IPS-NIHi7 (cell line): ENCODE data around the gene SYCP2L.
"Not testable (repeated sequence)": the region's sequence is repeated elsewhere in the genome, so short reads cannot be mapped to it uniquely, and the experiment has no call there.

Source experiments
- DNase-seq: peaks from one replicate; pipeline ENCODE4 v3.0.0; 2012; ENCODE audit warnings: mixed read lengths; ENCODE audit errors: extremely low spot score

SYCP2L gene

GRCh38 chr6:10957414-10957886, 70.6 kb downstream of the SYCP2L start:
- DNase-seq: no peak

DNA sequence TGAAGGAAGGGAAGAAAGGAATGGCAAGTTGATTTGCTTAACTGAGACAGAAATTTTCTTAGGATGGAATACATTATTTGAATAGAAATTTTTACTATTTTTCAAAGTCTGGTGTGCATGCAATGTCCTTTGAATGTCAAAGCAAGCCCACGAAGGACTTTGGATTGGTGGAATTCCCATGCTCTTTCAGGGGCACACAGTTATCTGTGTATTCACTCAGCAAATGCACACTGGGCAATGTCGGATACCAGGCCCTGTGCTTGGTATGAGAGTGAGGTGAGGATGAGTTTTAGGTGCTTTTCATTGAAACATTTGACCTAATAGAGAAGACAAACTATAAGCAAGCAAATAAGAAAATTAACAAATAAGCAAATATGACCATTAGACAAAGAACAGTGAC, 73.3 kb downstream of the SYCP2L start:
- no peak for DNase-seq

DNA sequence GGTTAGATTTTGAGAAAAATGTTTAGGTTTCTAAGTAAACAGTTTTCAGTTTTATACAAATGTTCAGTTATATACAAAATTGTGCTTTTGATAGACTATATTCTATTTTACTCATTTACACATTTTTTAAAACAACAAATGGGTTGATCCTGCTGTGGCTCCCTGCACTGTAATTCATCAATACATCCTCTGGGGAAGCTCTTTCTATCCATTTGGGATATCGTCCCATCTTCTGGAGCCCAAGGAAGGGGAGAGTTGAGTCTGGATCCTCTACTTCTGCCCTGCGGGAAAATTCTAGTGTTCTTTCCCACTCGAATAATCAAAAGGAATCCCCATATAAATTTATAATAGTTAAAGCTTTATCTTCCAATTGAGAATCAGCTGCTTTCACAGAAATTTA, 75.0 kb downstream of the SYCP2L start:
- no peak for DNase-seq

DNA sequence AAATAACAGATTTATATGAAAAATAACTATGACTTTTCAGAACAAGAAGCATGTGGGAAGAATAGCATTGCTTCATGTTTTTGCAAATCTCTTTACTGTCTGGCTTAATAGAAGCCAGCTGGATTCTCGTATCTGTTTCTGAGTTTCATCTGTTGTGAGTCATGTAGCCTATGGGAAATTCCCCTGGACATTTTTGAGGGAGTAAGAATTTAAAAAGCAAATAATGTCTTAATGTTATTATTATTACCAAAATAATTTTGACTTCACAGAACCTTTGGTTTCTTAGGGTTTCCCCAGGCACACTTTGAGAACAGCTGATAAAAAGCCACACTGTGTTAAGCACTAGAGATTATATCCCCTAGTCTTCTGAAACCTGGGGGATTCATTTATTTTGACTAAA, 75.8 kb downstream of the SYCP2L start:
- DNase-seq: no peak

DNA sequence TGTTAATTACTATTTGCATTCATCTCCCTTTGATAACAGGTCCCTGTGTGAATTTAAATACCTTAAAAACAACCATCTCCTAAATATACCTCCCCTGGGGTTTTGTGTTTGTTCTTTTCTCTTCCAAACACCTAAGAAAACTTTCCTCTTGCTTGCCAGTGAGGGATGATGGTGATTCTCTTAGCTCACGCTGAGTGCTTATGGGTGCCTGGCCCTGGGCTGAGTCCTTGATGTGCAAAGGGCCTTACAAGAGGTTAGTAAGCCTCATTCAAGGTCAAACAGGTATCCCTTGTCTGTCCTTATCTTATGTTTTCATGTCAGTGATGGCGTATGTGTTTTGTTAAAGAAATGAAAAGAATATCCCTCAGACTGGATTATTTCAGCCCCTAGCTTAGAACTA, 76.3 kb downstream of the SYCP2L start:
- no peak for DNase-seq

GRCh38 chr6:10964684-10965083, 77.8 kb downstream of the SYCP2L start:
- DNase-seq: no peak

GRCh38 chr6:10968776-10969175, 81.9 kb downstream of the SYCP2L start:
- DNase-seq: no peak

GRCh38 chr6:10970731-10971130, 83.9 kb downstream of the SYCP2L start:
- DNase-seq: no peak

- no peak for DNase-seq
Observed at GRCh38 chr6:10972196-10972595, 85.3 kb downstream of the SYCP2L start.

DNA sequence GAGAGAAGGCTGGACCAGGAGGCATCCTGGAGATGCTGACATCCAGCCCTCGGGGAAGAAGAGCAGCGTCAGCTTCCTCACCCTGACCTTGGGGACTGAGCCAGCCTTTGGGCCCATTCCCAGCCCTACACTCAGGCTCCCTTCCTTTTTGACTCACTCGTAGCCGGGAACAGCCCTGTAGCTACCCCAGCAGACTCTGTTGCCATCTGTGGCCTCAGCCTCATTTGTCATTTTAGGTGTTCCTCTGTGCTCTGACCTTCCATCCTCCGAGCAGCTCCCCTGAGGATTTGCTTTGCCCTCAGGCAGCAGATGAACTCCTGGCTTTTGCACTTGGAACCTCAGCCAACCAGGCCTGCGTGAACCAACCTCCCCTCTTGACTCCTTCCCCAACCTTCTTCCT, 89.7 kb downstream of the SYCP2L start:
- DNase-seq: no peak

DNA sequence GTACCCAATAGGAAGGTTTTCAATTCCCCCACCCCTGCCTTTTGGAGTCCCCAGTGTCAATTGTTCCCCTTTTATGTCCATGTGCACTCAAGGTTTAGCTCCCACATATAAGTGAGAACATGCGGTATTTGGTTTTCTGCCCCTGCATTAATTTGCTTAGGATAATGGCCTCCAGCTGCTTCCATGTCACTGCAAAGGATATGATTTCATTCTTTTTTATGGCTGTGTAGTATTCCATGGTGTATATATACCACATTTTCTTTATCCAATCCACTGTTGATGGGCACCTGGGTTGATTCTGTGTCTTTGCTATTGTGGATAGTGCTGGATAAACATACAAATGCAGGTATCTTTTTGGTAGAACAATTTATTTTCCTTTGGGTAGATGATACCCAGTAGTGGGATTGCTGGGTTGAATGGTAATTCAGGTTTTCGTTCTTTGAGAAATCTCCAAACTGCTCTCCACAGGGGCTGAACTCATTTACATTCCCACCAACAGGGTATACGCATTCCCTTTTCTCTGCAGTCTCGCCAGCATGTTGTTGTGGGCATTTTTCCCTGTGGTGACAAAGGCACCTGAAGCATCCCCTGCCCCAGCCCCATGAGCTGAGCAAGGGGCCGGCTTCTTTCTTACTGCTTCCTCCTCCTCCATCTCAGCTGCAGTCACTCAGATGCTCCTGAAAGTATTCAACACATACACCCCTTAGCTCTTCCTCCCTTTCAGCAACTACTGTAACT, 90.5 kb downstream of the SYCP2L start:
- no peak for DNase-seq

DNA sequence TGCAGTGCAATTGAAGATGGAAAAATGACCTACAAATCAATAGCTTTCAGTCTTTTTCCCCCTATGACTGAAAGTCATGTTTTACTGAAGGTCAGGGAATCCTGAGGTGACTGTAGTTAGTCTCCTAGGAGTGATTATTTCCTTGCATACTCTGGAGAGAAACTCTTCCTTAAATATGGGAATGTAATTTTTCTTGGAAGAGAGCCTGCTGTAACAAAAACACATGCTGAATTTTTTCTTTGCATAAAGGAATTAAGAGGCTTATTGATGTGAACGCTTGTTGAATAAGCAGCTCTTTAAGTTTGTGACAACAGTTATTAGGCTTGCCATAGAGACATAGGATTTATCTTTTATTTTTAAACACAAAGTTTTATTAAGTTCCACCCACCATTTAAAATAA, 92.8 kb downstream of the SYCP2L start:
- no peak for DNase-seq

DNA sequence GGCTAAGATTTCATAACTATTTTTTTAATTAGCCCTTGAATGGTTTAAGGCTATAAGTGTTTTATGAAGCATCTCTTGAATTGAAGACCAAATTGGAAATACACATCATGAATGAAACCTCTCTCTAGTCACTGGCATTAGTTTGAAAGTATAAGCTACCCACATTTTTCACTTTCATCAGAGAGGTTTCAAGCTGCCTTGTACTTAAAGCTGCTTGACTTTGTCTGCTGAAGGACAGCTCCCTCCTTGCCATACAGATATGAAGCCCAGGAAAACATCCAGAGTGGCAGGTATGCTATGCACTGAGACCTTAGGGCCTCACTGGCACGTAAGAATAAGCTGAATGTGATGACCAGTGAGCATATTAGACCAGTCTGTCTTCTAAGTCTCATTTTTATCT, 94.6 kb downstream of the SYCP2L start:
- DNase-seq: no peak

DNA sequence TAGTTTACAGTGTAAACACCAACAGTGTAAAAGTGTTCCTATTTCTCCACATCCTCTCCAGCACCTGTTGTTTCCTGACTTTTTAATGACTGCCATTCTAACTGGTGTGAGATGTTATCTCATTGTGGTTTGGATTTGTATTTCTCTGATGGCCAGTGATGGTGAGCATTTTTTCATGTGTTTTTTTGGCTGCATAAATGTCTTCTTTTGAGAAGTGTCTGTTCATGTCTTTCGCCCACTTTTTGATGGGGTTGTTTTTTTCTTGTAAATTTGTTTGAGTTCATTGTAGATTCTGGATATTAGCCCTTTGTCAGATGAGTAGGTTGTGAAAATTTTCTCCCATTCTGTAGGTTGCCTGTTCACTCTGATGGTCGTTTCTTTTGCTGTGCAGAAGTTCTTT, 98.1 kb downstream of the SYCP2L start:
- not testable (repeated sequence) for DNase-seq

- no peak for DNase-seq
Observed at GRCh38 chr6:10989587-10989986, 102.7 kb downstream of the SYCP2L start.

DNA sequence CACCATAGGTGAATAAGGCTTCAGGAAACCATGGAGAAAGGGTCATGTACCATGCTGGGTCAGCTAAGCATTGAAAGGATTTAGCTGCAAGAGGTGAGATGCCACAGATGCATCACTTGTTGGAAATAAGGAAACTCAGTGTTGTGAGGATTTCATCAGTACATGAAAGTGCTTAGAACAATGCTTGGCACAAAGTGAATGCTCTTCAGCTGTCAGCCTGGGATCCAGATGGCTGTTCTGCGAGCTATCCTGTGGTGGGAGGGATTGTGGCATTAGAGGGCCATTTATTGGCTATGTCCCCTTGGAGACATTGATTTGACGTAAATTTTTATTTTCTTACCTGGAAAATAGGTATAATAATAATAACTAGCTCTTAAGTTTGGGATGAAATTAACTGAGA, 104.3 kb downstream of the SYCP2L start:
- DNase-seq: no peak

DNA sequence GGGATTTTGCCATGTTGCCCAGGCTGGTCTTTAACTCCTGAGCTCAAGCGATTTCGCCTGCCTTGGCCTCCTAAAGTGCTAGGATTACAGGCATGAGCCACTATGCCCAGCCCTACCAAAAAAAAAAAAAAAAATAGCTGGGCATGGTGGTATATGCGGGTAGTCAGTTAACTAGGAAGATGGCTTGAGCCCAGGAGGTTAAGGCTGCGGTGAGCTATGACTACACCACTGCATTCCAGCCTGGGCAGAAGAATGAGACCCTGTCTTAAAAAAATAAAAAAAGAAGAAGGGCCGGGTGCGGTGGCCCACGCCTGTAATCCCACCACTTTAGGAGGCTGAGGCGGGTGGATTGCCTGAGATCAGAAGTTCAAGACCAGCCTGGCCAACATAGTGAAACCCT, 107.0 kb downstream of the SYCP2L start:
- DNase-seq: no peak

- DNase-seq: no peak
Observed at GRCh38 chr6:10995114-10995707, 108.4 kb downstream of the SYCP2L start.

GRCh38 chr6:10999994-11000393, 113.1 kb downstream of the SYCP2L start:
- no peak for DNase-seq

DNA sequence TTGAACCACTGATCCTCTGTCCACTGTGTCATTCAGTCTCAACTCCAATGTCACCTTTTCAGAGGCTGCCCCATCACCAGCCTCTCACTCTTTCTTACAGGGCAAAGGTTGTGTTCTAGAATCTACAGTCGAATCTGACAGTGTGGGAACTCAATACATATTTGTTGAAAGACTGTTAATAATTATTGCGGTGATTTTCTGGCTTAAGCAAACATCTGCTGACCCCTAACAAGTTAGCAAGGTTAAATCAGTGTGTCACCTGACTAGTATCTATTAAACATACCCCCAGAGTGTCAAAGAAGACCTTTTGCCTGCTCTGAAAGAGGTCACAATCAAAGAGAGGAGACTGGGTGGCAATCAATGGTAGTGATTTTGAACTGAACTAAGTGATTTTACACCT, 115.3 kb downstream of the SYCP2L start:
- no peak for DNase-seq

DNA sequence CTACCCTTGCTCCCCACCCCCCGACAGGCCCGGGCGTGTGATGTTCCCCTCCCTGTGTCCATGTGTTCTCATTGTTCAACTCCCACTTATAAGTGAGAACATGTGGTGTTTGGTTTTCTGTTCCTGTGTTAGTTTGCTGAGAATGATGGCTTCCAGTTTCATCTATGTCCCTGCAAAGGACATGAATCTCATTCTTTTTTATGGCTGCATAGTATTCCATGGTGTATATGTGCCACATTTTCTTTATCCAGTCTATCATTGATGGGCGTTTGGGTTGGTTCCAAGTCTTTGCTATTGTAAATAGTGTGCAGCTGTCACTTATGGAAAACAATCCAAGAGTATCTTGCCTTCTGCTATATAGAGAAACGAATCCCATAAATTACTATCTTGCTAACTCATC, 116.4 kb downstream of the SYCP2L start:
- DNase-seq: not testable (repeated sequence)

GRCh38 chr6:11006061-11006460, 119.2 kb downstream of the SYCP2L start:
- no peak for DNase-seq

DNA sequence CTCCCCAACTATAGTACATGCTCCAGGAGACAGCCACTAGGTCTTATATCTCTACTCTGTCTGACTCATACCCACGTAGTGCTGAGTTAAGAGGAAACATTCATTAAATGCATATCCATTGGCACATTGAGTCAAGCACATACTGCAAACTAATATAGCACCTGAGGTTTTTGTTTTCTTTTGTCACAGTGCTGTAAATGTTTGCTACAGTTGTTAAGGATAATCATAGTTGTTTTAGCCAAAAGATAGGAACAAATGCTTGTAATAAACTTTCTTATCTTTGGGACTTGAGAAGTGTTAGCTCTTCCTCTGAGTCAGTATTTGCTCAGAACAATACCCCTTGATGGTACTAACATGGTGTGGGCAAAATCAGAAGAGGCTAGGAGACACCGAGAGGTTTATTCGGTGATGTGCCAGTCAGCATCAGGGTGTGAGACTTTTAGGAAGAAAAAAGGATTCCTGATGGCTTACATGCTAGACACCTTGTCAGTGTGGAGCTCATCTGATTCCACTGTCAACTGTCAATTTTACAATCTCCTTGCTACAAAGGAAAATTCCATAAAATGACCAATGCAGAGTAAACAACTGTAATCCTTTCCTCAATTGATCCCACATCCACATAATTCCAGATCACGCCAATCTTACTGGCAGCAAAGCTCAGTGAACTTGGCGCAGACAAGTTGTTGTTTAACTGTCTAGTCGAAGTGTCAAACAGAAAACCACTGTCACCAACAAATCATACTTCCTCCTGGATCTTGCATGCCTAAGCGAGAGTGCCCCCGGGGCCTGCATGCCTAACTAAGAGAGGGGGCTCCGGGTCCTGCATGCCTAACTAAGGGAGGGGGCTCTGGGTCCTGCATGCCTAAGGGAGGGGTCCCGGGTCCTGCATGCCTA, 121.1 kb downstream of the SYCP2L start:
- DNase-seq: no peak
